NB4 (cell line): ENCODE results near the gene EXD3.

Experiments
- POLR2A ChIP-seq: IDR thresholded peaks from 2 replicates; pipeline ENCODE4 v1.6.1; 2011; ENCODE audit warnings: mild to moderate bottlenecking; ENCODE audit not compliant: insufficient read length; ENCODE audit errors: extremely low read depth
- TF ChIP-seq, protein P1 (sequence below): IDR thresholded peaks from one replicate; pipeline ENCODE4 v1.5.1; 2012; ENCODE audit warnings: low read depth, low read length
- TF ChIP-seq, protein P2 (sequence below): IDR thresholded peaks from 2 replicates; pipeline ENCODE4 v1.6.1; 2011; ENCODE audit warnings: low read depth, low read length

DNA sequence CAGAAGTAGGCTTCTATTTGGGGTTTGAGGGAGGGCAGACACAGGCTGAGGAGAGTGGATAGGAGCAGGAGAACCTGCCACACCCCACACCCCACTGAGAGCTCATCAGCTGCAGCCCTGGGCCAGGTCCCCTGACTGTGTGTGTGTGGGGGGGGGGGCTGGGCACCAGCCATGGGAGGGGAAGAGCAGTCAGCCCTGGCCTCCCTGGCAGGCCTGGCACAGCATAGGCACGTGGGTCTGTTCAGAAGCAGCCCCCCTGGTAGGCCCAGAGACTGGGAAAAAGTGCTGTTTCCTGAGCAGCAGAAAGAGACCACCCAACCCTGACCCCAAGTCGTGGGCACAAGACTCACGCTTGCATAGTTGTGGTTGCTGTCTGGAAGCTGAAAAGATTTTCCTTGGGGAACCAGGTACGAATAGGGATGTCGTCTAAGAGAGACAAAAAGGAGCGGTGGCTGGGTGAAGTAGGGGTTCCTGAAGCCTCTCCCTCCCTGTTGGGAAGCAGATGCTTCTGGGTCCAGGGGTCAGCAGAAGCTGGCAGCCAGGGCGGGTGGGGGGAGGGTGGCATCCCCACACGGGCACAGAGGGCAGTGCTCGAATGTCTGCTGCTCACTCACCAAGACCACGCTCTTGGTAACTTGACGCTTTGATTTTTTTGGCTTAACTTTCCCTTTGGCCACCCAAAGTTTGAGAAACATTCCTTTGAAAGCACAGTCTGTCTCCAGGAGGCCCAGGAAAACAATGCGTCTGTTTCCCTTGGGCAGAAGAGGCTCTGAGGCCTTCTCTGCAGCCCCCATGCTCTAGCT, 33.3 kb upstream of the EXD3 start:
- TF ChIP-seq POLR2A, result no peak
- TF ChIP-seq, protein P1, sequence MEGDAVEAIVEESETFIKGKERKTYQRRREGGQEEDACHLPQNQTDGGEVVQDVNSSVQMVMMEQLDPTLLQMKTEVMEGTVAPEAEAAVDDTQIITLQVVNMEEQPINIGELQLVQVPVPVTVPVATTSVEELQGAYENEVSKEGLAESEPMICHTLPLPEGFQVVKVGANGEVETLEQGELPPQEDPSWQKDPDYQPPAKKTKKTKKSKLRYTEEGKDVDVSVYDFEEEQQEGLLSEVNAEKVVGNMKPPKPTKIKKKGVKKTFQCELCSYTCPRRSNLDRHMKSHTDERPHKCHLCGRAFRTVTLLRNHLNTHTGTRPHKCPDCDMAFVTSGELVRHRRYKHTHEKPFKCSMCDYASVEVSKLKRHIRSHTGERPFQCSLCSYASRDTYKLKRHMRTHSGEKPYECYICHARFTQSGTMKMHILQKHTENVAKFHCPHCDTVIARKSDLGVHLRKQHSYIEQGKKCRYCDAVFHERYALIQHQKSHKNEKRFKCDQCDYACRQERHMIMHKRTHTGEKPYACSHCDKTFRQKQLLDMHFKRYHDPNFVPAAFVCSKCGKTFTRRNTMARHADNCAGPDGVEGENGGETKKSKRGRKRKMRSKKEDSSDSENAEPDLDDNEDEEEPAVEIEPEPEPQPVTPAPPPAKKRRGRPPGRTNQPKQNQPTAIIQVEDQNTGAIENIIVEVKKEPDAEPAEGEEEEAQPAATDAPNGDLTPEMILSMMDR, result no peak
- TF ChIP-seq, protein P2, sequence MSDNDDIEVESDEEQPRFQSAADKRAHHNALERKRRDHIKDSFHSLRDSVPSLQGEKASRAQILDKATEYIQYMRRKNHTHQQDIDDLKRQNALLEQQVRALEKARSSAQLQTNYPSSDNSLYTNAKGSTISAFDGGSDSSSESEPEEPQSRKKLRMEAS, result no peak
